Epidermal melanocyte (primary cell): ENCODE results near the gene MAP3K14.
"Not testable (repeated sequence)": the region's sequence is repeated elsewhere in the genome, so short reads cannot be mapped to it uniquely, and the experiment has no call there.

Experiments
- DNase-seq: peaks from one replicate; pipeline ENCODE4 v3.0.0; 2011; ENCODE audit warnings: low spot score; ENCODE audit not compliant: insufficient read length

MAP3K14 gene

GRCh38 chr17:45316434-45317110, at the start of gene MAP3K14:
TSS of gene MAP3K14 (minus strand) at chr17:45317020. CDS start at chr17:45290745, 26,275 bp downstream.
- DNase-seq = peak; percentile 41

- no peak for DNase-seq
Measured at GRCh38 chr17:45366049-45366448, 49.2 kb upstream of the MAP3K14 start.

GRCh38 chr17:45364531-45365390, 47.9 kb upstream of the MAP3K14 start:
- DNase-seq = no peak

- DNase-seq = no peak
Measured at GRCh38 chr17:45363498-45363897, 46.7 kb upstream of the MAP3K14 start.

- DNase-seq = no peak
Measured at GRCh38 chr17:45361976-45362375, 45.2 kb upstream of the MAP3K14 start.

- DNase-seq = no peak
Measured at GRCh38 chr17:45361451-45361850, 44.6 kb upstream of the MAP3K14 start.

- DNase-seq = no peak
Measured at GRCh38 chr17:45357364-45357997, 40.7 kb upstream of the MAP3K14 start.

GRCh38 chr17:45355087-45355486, 38.3 kb upstream of the MAP3K14 start:
- no peak for DNase-seq

- no peak for DNase-seq
Measured at GRCh38 chr17:45353043-45353442, 36.2 kb upstream of the MAP3K14 start.

- no peak for DNase-seq
Measured at GRCh38 chr17:45351831-45352230, 35.0 kb upstream of the MAP3K14 start.

- DNase-seq = no peak
Measured at GRCh38 chr17:45347444-45347843, 30.6 kb upstream of the MAP3K14 start.

- no peak for DNase-seq
Measured at GRCh38 chr17:45346216-45347015, 29.6 kb upstream of the MAP3K14 start.

GRCh38 chr17:45345554-45346215, 28.9 kb upstream of the MAP3K14 start:
- no peak for DNase-seq

- DNase-seq = no peak
Measured at GRCh38 chr17:45345246-45345553, 28.4 kb upstream of the MAP3K14 start.

GRCh38 chr17:45343967-45344664, 27.3 kb upstream of the MAP3K14 start:
- DNase-seq = not testable (repeated sequence)

GRCh38 chr17:45342871-45343526, 26.2 kb upstream of the MAP3K14 start:
- DNase-seq = no peak

GRCh38 chr17:45342306-45342705, 25.5 kb upstream of the MAP3K14 start:
- DNase-seq = no peak

- DNase-seq = peak; percentile 64
Measured at GRCh38 chr17:45341533-45342158, 24.8 kb upstream of the MAP3K14 start.
